Suppressor macrophage treated with lipopolysaccharide for 1 hour (primary cell): ENCODE results near the gene HAS3.
"Not testable (repeated sequence)": the region's sequence is repeated elsewhere in the genome, so short reads cannot be mapped to it uniquely, and the experiment has no call there.

ENCODE experiments used
- DNase-seq, 3 donors: peaks; one replicate each; pipeline ENCODE4 v3.0.0-alpha.2; 2020 to 2022

Gene HAS3, protein sequence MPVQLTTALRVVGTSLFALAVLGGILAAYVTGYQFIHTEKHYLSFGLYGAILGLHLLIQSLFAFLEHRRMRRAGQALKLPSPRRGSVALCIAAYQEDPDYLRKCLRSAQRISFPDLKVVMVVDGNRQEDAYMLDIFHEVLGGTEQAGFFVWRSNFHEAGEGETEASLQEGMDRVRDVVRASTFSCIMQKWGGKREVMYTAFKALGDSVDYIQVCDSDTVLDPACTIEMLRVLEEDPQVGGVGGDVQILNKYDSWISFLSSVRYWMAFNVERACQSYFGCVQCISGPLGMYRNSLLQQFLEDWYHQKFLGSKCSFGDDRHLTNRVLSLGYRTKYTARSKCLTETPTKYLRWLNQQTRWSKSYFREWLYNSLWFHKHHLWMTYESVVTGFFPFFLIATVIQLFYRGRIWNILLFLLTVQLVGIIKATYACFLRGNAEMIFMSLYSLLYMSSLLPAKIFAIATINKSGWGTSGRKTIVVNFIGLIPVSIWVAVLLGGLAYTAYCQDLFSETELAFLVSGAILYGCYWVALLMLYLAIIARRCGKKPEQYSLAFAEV

DNA sequence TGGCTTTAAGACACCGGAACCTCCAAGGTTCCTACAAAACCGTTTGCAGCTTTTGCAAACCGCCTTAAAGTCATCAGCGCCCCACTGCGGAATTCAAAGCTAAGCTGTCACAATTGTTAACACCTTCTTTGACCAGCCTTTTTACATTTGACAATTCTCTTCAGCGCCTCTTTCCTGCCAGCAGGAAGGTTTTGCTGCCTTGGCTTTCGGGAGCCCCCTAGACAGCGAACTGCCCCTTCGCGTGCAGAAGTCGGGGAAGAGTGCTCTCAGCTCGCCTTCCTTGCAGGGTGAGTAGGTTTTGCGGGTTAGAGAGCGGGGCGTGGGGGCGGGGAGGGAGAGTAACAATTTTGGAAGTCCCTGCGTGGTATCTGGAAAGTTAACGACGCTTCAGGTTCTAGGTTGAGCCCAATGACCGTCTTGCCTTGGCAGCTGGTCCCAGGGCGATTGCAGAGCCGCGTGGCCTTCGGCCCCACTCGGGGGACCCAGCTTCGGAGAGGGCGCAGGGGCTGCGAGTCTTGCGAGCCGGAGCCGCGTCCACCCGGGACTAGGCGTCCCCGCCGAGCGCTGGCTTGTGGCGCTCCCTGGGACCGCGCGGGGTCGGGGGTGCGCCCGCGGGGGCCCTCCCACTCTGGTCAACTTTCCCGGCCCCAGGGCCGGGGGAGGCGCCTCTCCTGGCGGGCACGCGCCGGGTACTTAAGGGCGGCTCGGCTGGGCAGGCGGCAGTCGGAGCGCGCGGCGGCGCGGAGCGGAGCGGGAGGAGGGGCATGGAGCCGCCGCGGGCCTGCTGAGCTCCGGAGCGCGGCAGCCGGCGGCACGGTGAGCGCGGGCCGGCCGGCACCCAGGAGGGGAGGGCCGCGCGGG is at the start of gene HAS3:
TSS of gene HAS3 (plus strand) at position 153 of the 861 bp plus-strand sequence. CDS start 3,743 bp downstream, outside the sequence.
- peak; percentile 29 to 79 (median 56) for DNase-seq

DNA sequence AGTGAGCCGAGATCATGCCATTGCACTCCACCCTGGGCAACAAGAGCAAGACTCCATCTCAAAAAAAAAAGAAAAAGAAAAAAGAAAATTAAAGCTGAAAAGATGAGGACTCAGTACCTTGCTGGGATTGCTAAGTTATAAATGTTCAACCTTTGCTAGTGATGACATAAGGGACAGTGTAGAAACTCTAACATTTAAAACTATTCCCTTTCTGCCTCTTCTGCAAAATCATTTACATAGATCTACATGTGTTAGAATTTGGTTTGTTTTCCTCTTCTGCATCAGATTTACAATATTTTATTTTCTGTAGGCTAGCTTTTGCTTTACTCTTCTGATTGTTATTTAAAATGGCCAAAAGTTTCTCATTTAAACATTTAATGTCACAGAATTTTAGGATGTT is 49.5 kb upstream of the HAS3 start:
- no peak for DNase-seq

DNA sequence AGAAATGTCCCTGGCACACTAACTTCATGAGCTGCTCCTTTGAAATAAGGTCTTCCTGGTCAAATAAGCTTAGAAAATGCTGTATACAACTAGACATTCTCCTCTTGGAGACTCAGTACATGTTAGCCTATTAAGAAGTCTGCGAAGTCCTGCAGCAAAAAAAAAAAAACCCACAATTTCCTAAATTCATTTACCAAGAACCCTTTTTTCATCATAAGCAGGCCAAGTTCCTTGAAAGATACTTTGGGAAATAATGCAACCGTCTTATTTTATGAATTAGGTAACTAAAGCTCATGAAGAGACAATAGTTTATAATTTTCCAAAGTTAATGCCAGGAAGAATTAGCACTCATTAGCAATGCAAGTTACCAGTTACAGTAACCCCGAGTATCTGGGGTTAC is 49.0 kb upstream of the HAS3 start:
- no peak for DNase-seq

DNA sequence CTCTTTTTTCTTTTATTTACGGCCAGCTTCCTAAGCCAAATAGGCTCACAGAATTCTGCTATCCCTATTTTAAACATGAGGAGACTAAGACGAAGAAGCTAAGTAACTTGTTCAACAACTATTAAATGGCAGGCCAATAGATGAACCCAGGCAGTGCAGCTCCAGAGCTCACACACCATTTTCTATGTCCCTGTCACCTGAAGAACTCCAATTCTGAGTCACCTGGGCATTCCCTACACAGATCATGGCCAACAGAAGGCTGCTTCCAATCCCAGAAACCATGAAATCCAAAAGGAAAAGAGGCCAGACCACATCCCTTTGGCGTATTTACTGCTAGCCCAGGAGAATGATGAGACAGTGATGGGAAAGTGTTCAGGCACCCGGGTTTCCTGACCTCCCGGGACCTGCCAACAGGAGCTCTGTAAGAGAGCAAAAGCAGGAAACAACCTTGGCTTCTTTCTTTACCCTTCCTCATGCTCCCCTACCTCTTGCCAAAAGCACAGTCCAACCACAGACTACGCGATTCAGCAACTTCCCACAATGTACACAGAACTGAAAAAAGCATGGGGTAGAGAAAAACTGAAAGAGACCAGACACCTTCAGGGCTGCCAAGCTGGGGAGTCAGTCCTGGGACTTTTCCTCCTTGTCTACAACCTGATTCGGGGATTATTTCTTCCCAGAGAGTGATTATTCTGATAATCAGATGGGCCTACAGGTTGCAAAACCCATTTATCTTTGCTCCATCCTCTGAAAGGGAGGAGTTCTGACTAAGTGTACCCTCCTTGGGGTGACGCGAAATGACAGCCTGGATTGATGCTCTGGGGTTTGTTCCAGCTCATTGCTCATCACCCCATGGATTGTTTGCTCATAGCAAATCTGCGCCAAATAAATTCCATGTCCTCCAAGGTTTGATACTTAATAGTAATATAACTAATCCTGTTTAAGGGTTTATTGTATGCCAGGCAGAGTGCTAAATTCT is 47.8 kb upstream of the HAS3 start:
- peak in 1 of 3 donors; percentile 15 for DNase-seq

DNA sequence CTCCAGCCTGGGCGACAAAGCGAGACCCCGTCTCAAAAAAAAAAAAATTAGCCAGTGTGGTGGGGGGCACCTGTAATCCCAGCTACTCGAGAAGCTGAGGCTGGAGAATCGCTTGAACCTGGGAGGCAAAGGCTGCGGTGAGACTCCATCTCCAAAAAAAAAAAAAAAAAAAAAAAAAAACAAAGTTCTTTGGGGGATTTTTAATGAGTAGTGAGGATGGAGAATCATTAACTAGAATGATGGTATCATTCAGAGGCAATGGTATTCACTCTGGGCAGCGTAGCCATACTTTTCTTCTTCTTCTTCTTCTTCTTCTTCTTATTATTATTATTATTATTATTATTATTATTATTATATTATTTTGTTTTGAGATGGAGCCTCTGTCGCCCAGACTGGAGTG is 42.0 kb upstream of the HAS3 start:
- not testable (repeated sequence) for DNase-seq

DNA sequence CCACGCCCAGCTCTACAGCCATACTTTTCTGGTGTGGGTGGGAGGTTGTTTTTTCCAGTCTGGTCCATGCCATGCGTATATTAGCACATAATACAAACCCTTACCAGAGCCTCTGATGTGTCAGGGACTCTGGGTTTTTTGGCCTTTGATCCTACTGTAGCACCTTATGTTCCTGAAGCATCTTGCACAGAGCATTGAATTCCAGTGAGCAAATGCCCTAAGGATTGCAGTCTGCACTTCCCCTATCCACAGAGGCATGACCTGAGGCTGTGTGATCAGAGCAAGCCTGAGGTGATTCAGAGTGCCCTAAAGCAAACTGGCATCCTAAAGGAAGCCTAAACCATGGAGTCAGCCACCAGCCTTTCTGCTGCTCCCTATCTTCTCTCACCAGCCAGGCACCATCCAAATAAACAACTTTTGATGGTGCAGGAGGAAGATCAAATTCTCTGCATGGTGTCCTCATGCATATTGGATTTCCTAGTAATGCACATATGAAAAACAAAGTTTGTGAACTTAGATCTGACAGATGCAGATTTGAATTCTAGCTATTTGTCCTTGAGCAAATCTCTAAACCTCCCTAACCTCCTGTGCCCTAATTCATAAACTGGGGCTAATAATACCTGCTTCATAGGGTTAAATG is 41.2 kb upstream of the HAS3 start:
- DNase-seq, result no peak

DNA sequence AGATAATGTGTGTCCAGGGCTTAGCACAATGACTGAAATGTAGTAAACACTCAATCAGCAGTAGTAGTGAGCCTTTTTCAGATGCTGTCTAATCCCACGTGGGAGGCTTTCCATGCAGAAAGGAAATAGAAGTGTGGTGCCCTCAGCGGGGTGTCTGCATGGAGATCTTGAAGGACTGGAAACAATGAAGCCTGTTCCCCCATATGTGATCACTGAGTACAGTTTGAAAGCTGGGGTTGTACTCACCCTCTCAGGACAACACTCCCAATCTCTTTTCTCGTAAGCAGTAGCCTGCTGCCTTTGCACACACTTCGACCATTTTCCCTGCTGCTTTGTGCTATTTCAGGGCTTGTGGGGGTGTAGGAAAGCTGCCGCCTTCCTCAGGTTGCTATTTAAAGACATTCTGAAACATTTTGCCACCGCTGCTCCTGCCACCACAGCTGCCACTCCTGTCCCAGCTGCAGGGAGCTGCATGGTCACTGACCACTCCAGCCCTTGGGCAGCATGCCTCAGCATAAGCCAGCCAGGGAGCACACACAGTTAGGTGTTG is 40.6 kb upstream of the HAS3 start:
- no peak for DNase-seq

DNA sequence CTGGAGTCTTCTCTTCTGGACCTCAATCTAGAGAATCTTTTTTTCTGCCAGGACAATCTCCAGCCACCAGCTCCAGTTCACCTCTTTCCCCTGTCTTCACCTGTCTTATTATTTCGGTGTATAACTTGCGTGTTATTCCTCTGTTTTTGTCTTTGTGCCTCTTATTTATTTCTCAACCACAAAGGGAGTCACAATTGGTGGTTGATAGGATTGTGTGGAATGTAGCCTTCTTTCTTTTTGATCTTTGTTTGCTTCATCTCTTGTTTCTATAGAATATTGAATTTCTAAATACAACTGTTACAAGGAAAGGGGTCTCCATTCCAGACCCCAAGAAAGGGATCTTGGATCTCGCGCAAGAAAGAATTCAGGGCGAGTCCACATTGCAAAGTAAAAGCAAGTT is 35.9 kb upstream of the HAS3 start:
- DNase-seq, result no peak

DNA sequence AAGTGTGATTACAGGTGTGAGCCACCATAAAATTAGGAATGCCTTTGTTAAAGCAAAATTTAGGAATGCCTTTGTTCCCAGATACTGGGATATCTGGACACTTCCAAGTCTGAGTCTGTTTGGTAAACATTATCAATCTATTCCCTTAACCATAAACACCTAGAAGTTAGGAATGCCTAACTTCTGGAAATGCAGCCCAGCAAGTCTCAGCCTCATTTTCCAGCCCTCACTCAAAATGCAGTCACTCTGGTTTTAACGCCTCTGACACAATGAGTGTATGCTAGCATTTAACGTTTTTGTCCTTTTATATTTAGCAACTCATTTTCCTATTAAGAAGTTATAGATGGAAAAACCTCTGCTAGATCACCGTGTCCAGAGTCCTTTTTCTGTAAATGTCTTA is 34.4 kb upstream of the HAS3 start:
- no peak for DNase-seq

DNA sequence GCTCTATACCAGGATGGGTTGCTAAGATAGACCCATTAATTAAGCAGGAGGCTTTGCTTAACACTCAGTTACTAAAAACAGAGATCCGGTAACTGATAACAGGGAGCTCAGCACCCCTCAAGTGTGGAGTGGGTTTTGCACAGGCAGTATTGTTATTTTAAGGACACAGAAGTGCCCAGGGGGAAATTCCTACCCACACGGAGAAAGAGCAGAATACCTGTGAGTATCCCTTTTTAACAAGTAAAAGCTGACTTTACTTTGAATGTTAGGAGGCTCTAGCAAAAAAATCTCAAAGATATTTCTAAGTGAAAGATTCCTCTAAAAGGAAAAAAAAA is 32.8 kb upstream of the HAS3 start:
- DNase-seq, result no peak

DNA sequence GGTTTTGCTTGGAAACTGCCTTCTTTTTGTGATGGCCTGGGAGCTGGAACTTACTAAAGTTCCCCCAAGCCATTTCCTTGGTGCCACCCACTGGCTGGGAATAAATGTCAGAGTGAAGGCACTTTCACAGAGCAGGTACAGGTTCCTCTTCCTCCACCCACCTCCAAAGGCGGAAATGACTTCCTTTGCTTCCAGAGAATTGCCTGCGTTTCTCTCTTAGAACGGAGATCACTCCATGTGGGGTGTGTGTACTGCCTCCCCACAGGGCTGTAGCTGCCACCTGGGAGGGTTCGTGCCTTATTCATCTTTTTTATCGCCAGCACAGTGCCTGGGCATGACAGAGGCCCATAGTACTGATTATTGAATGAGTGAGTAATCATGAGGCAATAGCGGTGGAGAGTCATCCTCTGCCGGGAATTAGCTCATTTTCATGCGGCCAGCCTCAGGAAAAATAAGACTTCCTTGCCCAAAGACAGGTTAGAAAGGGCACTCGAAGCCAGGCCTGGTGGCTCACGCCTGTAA is 32.2 kb upstream of the HAS3 start:
- DNase-seq, result peak in 1 of 3 donors; percentile 24

DNA sequence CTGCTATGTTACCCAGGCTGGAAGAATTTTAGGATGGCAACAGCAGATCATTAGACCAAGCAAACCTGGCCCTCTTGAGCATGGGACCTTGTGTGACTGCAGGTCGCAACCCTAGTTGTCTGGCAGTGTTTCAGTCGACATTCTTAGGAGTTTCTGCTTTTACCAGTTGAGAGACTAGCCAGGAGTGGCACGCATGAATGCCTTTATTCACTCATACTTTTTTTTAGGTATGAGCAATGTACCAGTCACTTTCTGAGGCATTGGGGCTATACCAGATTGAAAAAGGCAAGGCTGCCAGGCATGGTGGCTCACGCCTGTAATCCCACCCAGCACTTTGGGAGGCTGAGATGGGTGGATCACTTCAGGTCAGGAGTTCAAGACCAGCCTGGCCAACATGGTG is 28.2 kb upstream of the HAS3 start:
- DNase-seq, result no peak

DNA sequence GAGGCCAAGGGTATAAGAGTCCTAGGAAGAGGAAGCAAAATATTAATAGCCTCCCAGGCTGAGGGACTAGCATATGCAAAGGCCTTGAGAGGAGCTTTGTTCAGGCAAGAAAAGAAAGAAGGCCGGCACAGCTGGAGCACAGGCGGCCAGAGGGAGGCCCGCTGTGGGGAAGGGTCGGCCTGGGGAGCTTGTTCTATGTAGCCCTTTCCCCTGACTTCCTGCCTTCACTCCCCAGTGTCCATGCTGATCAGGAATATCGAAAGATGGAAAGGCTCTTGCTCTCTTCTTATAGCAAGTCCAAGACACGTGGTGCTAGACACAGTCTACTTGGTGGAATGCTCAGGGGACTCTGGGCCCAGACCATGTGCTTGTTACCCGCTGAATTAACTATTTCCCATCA is 27.4 kb upstream of the HAS3 start:
- DNase-seq, result no peak

DNA sequence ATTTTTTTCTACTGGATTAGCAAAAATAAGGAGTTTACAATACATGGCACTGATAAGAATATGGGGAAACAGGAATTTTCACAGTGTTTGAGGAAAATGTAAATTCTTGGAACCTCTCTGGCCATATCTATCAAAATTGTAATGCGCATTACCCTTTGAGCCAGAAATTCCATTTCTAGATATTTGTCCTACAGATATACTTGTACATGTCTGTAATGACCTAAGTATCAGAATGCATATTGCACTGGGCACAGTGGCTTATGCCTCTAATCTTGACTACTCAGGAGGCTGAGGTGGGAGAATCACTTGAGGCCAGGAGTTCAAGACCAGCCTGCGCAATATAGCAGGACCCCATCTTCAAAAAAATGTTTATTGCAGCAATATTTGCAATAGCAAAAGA is 25.8 kb upstream of the HAS3 start:
- no peak for DNase-seq

DNA sequence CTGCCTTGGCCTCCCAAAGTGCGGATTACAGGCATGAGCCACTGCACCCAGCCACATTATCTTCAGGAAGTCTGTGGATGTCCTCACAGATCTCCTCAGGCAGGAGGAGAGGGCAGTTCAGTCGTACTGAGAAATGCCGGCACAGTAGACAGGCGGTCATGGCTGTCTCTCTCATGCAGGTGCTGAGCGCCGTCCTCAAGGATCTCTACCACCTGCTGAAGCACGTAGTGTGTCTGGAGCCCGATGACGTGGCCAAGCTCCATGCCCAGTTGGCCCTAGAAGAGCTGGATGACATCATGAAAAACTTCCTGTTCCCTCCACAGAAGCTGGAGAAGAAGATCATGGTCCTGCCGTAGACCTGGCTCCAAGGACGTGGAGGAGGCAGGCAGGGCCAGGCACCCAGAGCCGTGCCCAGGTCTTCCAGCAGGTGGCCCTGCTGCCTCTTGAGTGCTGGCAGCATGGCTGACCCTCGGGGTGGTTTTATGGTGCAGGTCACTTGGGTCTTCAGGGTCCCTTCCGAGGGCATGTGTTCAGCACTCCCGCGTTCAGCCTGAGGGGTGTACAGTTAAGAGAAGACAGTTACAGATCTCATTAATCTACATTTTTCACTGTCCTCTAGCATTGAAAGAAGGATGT is 22.0 kb upstream of the HAS3 start:
- DNase-seq, result no peak

DNA sequence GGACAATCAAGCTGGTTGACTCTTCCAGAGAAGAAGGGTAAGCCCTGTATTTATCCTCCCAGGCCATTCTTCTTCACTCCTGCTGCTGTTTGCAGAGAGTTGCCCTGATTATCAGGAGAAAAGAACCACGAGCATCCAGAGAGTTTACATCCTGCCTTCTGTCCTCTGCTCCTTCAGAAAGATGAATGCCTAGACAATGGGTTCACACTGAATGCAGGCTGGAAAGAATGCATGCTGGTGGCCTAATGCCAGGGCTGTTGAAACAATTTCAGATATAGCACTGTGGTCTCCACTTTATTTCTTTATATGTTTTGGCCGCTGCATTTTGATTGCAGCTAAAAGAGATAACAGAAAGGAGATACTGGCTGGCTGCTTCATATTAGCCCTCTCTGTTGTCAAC is 21.2 kb upstream of the HAS3 start:
- DNase-seq, result no peak

DNA sequence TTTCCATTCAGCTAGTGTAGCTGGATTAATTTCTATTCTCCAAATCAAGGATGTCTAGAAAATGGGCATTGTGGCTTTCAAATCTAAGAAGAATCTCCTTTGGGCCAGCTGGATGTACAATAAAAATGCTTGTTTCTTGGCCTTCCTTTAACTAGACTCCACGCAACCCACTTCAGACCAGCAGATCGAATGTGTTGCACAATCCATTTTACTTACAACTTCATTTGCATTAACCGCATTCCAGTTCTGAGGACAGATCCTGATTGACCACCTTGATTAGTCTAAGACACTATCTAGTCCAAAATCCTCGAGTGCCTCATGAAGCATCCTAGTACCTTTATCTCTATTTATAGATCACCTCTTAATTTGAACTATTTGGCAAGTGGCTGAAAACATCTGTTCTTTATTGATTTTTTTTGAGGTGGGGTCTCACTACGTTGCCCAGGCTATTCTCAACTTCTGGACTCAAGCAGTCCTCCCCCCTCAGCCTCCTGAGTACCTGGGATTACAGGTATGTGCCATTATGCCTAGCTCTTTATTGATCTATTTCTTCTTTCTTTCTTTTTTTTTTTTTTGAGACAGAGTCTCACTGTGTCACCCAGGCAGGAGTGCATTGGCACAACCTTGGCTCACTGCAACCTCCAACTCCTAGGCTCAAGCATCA is 20.3 kb upstream of the HAS3 start:
- no peak for DNase-seq

DNA sequence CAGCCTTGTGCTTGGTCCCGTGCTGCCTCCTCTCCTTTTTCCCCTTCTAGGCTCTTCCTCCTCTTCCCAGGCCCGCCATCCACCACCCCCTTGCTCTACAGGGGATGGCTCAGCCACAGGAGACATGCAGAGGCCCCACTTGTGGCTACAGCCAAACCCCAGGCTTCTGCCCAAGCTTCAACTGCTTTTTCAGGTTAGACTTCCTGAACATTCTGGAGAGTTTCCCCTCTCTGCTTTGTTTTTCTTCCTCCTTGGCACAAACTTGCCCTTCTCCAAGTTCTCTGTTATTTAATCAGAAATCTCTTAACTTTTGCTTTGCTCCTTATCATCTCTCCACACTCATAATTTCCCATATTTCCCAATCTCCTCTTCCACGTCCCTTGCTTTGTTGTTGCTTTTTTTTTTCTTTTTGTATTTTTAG is 18.3 kb upstream of the HAS3 start:
- DNase-seq, result no peak

DNA sequence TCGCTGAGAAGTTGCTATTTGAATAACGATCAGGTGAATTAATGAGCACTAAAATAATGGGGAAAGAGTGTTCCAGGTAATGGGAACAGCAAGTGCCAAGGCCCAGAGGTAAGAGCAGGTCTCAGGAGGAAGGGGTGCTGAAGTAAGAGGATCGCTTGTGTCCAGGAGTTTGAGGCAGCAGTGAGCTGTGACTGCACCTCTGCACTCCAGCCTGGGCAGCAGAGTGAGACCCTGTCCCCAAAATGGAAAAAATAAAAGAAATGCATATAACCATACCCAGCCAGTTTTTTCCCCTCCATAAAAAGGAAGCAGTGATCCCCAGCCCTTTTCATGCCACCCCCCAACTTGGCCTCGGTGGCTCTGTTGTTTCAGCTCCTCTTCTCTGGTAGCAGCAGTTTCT is 16.8 kb upstream of the HAS3 start:
- no peak for DNase-seq

DNA sequence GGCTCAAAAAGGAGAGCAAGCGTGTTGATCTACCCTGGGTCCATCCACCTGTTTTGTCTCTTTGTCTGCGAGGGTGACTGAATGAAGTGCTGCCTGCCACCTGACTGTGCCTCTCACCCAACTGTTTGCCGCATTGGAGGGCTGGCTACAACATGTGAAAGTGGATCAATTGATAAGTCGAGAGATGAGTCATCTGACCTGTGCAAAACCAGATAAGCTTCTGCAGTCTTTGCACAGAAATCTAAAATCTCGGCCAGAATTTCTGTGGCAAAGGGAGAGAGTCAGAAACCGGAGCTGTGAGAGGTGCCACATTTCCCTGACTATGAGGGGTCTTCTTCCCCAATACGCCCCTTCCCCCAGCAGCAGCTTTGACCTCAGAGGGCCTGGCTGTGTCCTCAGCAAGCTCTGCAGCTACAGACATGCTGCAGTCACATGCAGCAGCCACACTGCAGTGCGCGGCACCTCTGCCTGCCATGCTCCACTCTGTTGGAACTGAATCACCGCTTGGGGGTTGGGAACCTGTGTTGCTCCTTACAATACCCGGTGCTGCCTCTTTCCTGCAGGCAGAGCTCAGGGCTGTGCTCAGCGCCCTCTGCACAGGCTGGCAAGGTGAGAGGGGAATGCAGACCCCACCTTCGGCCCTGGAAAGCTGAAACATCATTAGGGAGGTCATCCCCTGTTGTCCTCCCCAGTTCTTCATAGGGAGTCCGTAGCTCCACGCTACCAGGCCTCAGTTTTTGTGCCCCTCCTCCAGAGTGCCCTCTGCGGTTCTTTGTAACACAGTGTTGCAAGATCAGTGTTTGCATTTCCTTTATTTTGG is 16.2 kb upstream of the HAS3 start:
- DNase-seq, result no peak
